ENCODE measurements around the gene LINGO1. TPM values are rescaled to one million over a fixed set of nuclear protein-coding genes. Genes with fewer than 3 reads are reported as not detected.

The LINGO1 gene
- total and polyA plus RNA-seq, 3 donors from 2014 or later: 16.6 to 22.4 (median 16.7) TPM

DNA sequence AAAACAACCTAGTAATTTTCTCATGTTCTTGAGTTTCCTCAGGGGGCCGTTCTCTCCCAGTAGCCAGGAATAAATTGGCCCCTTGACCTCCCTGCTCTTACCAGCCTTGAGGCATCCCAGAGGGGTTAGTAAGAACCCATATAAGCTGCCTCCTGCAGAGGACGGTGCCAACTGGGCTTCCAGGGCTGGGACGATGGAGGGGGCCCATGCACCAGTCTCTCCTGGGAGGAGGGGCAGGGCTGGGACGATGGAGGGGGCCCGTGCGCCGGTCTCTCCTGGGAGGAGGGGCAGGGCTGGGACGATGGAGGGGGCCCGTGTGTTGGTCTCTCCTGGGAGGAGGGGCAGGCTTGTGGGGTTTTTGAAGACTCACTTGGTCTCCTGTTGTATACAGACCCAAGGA, 22.0 kb downstream of the LINGO1 start:
- 80% methylated on average over 9 of the region's 9 CpGs for WGBS, 2 donors
- no peaks in the 10 kb centered on the region for H3K36me3 ChIP-seq (ENCODE audit: low read depth, missing control alignments)
- TF ChIP-seq POLR2A (IDR thresholded peaks at IDR 0.05): no peak
- TF ChIP-seq, protein P1, sequence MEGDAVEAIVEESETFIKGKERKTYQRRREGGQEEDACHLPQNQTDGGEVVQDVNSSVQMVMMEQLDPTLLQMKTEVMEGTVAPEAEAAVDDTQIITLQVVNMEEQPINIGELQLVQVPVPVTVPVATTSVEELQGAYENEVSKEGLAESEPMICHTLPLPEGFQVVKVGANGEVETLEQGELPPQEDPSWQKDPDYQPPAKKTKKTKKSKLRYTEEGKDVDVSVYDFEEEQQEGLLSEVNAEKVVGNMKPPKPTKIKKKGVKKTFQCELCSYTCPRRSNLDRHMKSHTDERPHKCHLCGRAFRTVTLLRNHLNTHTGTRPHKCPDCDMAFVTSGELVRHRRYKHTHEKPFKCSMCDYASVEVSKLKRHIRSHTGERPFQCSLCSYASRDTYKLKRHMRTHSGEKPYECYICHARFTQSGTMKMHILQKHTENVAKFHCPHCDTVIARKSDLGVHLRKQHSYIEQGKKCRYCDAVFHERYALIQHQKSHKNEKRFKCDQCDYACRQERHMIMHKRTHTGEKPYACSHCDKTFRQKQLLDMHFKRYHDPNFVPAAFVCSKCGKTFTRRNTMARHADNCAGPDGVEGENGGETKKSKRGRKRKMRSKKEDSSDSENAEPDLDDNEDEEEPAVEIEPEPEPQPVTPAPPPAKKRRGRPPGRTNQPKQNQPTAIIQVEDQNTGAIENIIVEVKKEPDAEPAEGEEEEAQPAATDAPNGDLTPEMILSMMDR (IDR thresholded peaks at IDR 0.05): no peak
- DNase-seq: no peak
- H3K27me3 ChIP-seq: no peaks in the 10 kb centered on the region
- H3K4me3 ChIP-seq: no peak overlapping the region
- no peaks in the 10 kb centered on the region for H3K9me3 ChIP-seq
- peaks cover 4% of the 10 kb centered on the region for H3K4me1 ChIP-seq
- H3K27ac ChIP-seq: no peak overlapping the region
- intact Hi-C loops (cut with DNase I; ENCODE audit: low total_unique reads): no loop called here

DNA sequence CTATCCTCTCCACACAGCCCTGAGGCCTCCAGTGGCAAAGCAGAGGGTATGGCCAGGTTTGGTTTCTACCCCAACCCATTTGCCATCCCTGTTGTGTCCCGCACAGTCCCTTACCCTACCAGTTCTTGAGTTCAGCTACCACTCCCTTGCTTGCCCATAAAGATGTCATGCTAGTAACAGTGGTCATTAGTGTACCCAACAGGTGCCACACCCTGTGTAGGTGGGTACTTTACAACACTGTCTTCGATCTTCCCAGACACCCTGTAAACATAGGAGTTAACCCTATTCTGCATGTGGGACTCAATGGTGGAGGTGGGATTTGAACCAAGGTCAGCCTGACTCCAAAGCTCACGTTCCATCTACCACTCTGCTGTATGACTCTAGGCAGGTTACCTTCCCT, 23.2 kb downstream of the LINGO1 start:
- no peak for TF ChIP-seq POLR2A (IDR thresholded peaks at IDR 0.05)
- TF ChIP-seq, protein P1 (IDR thresholded peaks at IDR 0.05): no peak
- Histone ChIP-seq H3K27me3 (no peaks in the 10 kb centered on the region), H3K27ac (no peak overlapping the region), H3K9me3 (no peaks in the 10 kb centered on the region), H3K4me3 (no peak overlapping the region), H3K4me1 (peaks cover 4% of the 10 kb centered on the region), H3K36me3 (ENCODE audit: low read depth, missing control alignments) (no peaks in the 10 kb centered on the region)
- intact Hi-C loops (cut with DNase I; ENCODE audit: low total_unique reads): no loop called here
- DNase-seq: no peak
- 81 to 88% methylated on average over 3 of the region's 3 CpGs for WGBS, 2 donors

DNA sequence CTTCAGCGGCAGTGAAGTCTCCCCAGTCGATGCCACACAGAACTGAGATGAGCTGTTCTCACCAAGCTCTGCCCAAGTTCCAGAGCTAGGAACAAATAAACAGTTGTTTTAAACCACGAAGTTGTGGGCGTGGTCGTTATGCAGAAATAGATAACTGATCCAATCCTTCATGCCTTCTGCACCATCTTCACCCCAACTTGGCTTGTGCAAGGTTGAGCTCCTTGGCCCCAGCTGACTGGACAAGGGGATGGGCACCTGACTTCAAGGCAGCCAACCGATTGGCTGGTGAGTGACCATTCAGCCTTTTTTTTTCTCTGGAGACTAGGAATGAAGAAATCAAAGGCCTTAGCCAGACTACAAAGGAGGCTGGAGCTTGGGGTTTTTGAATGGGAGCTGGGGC, 23.9 kb downstream of the LINGO1 start:
- intact Hi-C loops (cut with DNase I; ENCODE audit: low total_unique reads): no loop called here
- no peak overlapping the region for H3K4me3 ChIP-seq
- 81 to 82% methylated on average over 6 of the region's 6 CpGs for WGBS, 2 donors
- no peaks in the 10 kb centered on the region for H3K9me3 ChIP-seq
- peaks cover 4% of the 10 kb centered on the region for H3K4me1 ChIP-seq
- TF ChIP-seq POLR2A (IDR thresholded peaks at IDR 0.05): no peak
- TF ChIP-seq, protein P1 (IDR thresholded peaks at IDR 0.05): no peak
- DNase-seq: no peak
- H3K36me3 ChIP-seq (ENCODE audit: low read depth, missing control alignments): no peaks in the 10 kb centered on the region
- no peak overlapping the region for H3K27ac ChIP-seq
- H3K27me3 ChIP-seq: no peaks in the 10 kb centered on the region

- TF ChIP-seq POLR2A (IDR thresholded peaks at IDR 0.05): no peak
- TF ChIP-seq, protein P1 (IDR thresholded peaks at IDR 0.05): no peak
- Histone ChIP-seq H3K4me3 (no peak overlapping the region), H3K36me3 (ENCODE audit: low read depth, missing control alignments) (no peaks in the 10 kb centered on the region), H3K4me1 (peaks cover 4% of the 10 kb centered on the region), H3K9me3 (no peaks in the 10 kb centered on the region), H3K27me3 (no peaks in the 10 kb centered on the region), H3K27ac (no peak overlapping the region)
- intact Hi-C loops (cut with DNase I; ENCODE audit: low total_unique reads): no loop called here
- DNase-seq: no peak
- WGBS, 2 donors: 95% methylated on average over 5 of the region's 5 CpGs; no CpG with 5 or more reads in 1 of the 2 donors
These were observed 24.8 kb downstream of the LINGO1 start for GRCh38 chr15:77607894-77608261.

DNA sequence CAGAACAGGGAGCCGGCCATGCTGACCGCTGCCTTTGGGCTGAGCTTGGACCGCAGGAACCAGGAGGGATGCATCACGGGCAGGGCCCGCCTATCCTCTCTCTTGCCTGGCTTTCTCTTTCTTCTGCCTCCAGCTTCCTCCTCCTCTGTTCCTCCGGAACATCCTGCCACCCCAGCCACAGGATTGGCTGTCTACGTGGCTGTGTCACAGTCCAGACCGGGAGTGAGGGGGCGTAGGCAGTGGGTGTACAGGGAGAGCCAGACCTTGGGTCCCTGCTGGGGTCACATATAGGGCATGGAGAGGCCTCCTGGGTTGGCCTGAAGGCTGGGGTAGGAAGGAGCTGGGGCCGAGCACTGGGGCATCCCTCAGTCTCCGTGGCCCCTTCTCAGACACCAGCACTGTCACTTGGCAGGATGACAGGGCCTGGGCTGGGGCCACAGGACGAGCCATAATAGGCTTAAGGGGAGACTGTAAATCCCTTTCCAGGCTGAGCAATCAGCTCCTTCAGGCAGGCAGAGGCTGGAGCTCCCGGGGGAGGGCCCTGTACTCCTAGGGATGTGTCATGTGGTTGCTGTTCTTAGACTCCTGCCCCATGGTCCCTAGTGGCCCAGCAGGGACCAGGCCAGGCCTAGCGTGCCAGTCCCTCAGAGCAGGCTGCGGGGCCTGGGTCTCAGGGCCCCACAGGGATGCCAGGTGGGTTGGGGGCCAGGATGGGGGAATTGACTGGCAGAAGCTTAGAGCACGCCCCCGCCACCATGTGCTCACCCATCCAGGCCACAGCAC, 25.4 kb downstream of the LINGO1 start:
- Histone ChIP-seq H3K9me3 (no peaks in the 10 kb centered on the region), H3K4me1 (peaks cover 4% of the 10 kb centered on the region), H3K27me3 (no peaks in the 10 kb centered on the region), H3K4me3 (no peak overlapping the region), H3K36me3 (ENCODE audit: low read depth, missing control alignments) (no peaks in the 10 kb centered on the region), H3K27ac (no peak overlapping the region)
- WGBS, 2 donors: 67 to 80% methylated on average over 7 to 17 of the region's 17 CpGs
- intact Hi-C loops (cut with DNase I; ENCODE audit: low total_unique reads): no loop called here
- DNase-seq: no peak
- no peak for TF ChIP-seq POLR2A (IDR thresholded peaks at IDR 0.05)
- TF ChIP-seq, protein P1 (IDR thresholded peaks at IDR 0.05): no peak
